GM10266 (cell line): ENCODE measurements around the gene GPR153.

Experiments
- DNase-seq: peaks from one replicate; pipeline ENCODE4 v3.0.0; 2012; ENCODE audit errors: extremely low spot score
- TF ChIP-seq, protein P1 (sequence below): IDR thresholded peaks from 2 replicates; pipeline ENCODE4 v1.5.1; 2012; ENCODE audit warnings: mild to moderate bottlenecking, low read depth; ENCODE audit not compliant: control insufficient read depth, insufficient read depth; ENCODE audit errors: missing control alignments

Gene GPR153

DNA sequence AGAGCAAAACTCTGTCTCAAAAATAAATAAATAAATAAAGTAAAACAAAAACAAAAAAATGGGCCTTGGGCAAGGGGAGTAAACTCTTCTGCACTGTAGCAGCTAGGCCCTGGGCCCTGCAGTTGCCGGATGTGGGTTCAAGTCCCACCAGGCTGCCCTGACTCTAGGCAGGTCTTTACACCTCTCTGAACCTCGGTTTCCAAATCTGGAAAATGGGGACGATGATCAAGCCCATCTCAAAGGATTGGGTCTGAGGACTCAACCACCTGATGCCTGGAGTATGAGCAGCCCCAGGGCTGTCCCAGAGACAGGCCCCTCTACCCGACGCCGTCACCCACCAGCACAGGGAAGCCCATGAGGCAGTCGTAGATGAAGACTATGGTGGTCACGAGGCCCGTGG is 7.5 kb downstream of the GPR153 start:
- DNase-seq, result no peak
- TF ChIP-seq, protein P1, sequence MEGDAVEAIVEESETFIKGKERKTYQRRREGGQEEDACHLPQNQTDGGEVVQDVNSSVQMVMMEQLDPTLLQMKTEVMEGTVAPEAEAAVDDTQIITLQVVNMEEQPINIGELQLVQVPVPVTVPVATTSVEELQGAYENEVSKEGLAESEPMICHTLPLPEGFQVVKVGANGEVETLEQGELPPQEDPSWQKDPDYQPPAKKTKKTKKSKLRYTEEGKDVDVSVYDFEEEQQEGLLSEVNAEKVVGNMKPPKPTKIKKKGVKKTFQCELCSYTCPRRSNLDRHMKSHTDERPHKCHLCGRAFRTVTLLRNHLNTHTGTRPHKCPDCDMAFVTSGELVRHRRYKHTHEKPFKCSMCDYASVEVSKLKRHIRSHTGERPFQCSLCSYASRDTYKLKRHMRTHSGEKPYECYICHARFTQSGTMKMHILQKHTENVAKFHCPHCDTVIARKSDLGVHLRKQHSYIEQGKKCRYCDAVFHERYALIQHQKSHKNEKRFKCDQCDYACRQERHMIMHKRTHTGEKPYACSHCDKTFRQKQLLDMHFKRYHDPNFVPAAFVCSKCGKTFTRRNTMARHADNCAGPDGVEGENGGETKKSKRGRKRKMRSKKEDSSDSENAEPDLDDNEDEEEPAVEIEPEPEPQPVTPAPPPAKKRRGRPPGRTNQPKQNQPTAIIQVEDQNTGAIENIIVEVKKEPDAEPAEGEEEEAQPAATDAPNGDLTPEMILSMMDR, result no peak

DNA sequence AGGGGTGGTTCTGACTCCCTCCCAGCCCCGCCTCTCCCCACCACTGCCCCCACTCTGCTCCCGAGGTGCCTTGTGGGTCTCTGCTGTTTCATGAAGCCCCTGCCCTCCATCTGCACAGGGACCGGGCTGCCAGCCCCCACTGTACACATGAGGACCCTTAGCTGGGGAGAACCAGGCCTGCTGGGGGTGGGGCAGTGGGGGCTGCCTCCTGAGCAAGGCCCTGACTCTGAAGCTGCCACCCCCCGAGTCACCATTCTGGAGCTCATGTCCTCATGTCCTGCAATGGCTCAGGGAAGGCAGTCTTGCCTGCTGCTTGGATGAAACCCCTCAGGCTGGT is 8.6 kb downstream of the GPR153 start:
- DNase-seq, result no peak
- TF ChIP-seq, protein P1, result no peak

DNA sequence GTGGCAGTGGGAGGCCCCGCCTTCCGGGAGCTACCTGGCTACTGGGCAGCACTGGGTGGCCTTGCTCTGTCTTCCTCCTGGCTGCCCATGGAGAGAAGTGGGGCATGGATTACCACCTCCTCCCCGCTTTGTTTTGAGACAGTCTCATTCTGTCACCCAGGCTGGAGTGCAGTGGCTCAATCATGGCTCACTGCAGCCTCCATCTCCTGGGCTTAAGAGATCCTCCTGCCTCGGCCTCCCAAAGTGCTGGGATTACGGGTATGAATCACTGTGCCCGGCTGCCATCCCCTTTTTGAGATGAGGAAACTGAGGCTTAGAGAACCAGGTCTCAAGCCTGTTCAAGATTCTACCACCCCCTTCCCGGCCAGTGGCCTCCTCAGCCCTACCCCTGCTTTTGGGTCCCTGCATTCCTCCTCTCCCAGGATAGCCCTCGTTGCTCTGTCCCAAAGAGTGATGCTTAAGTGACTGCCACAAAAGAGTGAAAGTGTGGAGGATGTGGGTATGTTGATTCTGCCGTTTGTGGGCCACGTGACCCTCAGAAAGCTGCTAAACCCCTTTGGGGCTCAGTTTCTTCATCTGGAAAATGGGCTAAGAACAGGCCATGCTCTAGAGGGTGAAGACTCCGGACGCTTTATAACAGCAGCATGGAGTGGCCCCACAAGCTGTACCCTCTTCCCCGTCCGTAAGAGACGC is 9.1 kb downstream of the GPR153 start:
- DNase-seq, result no peak
- TF ChIP-seq, protein P1, result no peak

DNA sequence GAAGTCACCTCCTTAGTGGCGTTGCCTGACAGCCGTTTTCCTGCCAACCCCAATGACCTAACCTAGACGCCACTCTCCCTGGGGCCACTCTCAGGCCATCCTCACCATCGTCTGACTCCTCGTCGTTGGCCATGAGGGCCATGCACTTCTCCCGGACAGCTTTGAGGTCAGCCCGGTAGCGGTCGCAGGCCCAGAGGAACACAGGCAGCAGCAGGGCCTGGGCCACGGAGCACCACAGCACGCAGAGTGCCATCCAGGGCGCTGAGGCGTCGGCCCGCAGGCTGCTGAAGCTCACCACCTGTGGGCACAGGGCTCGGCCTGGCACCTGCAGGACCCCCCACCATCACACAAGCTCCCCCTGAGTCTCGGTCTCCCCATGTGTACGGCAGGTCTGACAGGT is 9.7 kb downstream of the GPR153 start:
- no peak for DNase-seq
- TF ChIP-seq, protein P1, result no peak

DNA sequence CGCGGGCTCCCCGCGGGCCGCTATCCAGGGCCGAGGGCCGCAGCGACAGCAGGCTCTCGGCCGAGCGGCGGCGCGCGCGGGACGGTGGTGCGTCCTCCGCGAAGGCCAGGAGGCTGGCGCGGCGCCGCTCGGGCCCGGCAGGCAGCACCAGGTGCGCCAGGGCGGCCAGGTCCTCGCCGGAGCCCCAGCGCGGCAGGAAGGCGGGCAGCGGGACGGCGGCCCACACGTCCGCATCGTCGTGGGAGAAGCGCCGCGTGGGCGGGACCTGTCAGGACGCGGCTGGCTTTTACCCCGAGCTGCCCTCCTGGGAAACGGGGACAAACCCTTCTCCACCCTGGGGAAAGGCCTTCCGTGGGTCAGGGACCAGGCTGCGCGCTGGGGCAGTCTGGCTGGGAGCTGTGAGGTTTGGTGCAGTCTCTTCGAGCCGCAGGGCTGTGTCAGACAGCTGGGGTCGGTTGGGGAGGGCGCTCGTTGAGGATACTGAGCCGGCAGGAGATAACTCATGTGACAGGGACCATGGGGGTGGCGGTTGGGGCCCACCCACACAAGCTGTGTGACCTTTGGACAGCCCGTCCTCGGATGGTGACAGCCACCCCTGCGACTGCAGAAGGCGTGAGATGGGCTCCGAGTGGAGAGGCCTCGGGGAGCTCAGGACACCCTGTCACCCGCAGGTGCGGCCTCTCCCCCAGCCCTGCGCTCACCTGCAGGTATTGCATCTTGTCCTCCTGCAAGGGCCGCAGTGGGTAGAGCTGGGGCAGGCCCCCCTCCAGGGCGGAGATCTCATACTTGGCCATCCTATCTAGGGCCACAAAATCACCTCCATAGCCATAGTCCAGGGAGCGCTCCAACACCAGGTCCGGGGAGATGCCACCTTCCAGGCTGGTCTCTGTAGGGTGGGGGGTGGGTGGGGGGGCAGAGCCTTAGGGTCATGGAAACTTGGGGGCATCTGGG is 10.9 kb downstream of the GPR153 start:
- TF ChIP-seq, protein P1, result no peak
- DNase-seq, result peak; percentile 64

DNA sequence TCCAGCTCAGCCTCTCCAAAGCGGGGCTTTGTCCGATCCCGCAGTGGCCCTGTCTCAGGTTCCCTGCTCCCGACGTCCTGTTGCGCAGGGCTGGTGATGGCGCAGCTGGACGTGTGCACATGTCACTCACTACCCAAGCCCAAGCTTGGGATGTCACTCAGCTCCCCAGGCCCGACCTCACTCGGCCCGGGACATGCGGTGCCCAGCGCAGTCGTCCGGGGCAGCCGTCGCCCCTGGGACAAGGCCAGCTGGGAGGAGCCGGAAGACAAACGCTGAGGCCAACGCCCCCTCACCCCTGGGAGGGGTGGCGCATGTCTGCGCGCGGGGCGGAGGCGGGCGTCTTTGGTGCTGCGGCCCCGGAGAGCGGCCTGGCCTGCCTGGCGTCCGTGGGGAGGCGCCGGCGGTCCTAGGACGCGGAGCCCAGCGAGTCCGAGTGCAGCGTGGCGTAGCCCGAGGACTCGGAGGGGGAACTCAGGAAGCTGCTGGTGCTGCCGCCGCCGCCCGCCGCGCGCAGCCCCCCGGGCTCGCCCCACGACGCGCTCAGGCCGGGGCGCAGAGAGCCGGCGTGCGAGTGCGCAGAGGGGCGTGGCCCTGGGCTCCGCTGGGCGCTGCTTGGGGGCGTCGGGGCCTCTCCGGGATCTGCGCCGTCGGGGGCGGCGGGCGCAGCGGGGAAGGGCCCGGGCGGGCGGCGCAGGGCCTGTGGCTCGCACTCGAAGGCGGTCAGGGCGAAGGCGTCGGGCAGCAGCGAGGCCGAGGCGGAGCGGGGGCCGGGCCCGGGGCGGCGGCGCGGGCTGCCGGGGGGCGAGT is 11.8 kb downstream of the GPR153 start:
- TF ChIP-seq, protein P1, result no peak
- DNase-seq, result peak; percentile 81
